Thyroid gland (tissue), 4 donors: ENCODE results near the gene ATP4A. TPM values are rescaled to one million over a fixed set of nuclear protein-coding genes. Genes with fewer than 3 reads are reported as not detected.

Experiments used
- DNase-seq, 2 donors: peaks; one replicate each; pipeline ENCODE4 v3.0.0-alpha.2; 2019
- H3K27ac ChIP-seq, 3 donors: fragments of 200-600 bp; sonication (generic); 1 replicate in 2 of 3; 2 replicates in 1 of 3; pipeline ENCODE4 v1.5.1; 2016 to 2019; ENCODE audit warnings: mild to moderate bottlenecking in 1 of 3, moderate library complexity in 1 of 3
- H3K27me3 ChIP-seq: fragments of 200-600 bp; sonication (generic); one replicate; pipeline ENCODE4 v1.5.1; 2019
- H3K36me3 ChIP-seq, 2 donors: fragments of 200-600 bp; sonication (generic); one replicate each; pipeline ENCODE4 v1.5.1; 2016 to 2019
- H3K4me1 ChIP-seq, 2 donors: fragments of 200-600 bp; sonication (generic); one replicate each; pipeline ENCODE4 v1.5.1; 2017 to 2019
- H3K4me3 ChIP-seq, 3 donors: fragments of 200-600 bp; sonication (generic); replicated peaks in 1 of 3; 1 replicate in 2 of 3; 2 replicates in 1 of 3; pipeline ENCODE4 v1.5.1; 2016; ENCODE audit warnings: mild to moderate bottlenecking in 1 of 3
- H3K9me3 ChIP-seq: fragments of 200-600 bp; sonication (generic); one replicate; pipeline ENCODE4 v1.5.1; 2017
- POLR2A ChIP-seq, 2 donors: fragments of 450-650 bp; IDR thresholded peaks; one replicate each; pipeline ENCODE4 v1.6.1; 2017; ENCODE audit warnings: antibody characterized with exemption in 2 of 2, mild to moderate bottlenecking in 2 of 2, moderate library complexity in 1 of 2
- WGBS, 2 donors: methylation state at CpG; one replicate each; pipeline ENCODE4 v1.1.5; 2017; 5-methylcytosine and 5-hydroxymethylcytosine counted together
- intact Hi-C: fragments of 100-400 bp; cut with DNase I; formaldehyde crosslinking; loops from one replicate; pipeline ENCODE4 v1.15.1; 2023
- total RNA-seq, 4 donors: library from RNA; depleted of rRNA; stranded (reverse); fragments of >200 nt; gene quantifications; one replicate each; pipeline ENCODE4 v1.2.3, GENCODE V29; 2016
- TF ChIP-seq, protein P1 (sequence below), 6 experiments: fragments of 200-600 bp in 3 of 6; fragments of 450-650 bp in 3 of 6; sonication (generic) in 3 of 6; IDR thresholded peaks; one replicate each; pipeline ENCODE4 v1.5.1; 2016 to 2019; ENCODE audit warnings: antibody characterized with exemption in 6 of 6, mild to moderate bottlenecking in 2 of 6, inconsistent platforms in 1 of 6, moderate library complexity in 1 of 6

The ATP4A gene
- total RNA-seq, 4 donors from 2014 or later: 0.27 to 1.9 (median 0.33) TPM

DNA sequence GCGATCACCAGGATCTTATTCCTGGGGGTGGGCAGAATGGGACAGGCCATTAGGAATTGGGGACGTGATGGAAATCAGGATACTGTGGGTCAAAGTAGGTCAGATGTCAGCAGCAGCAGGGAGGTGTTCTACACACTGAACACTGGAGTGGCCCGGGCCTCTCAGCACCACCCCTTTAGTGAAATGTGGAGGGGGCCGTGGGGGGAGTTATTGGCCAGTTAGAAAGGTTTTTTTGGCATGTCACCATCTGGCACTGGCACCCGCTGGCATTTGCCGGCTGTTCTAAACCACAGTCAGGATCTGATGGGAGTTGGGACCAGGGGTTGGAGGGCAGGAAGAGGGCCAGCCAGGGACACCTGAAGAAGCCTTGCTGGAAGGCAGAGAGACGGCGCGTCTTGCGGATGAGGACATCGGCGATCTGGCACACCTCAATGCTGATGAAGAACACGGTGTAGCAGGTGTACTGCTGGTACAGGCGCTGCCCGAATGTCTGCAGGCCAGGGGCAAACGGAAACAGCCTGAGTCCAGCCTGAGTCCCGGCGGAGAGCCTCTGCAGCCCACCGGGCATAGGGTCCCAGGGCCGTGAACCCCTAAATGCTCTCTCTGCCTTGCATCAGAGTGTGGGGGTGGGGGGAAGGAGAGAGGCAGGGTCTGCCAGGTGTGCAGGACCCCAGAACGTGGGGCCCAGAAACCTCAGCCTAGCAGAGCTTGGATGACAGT, 12.2 kb downstream of the ATP4A start:
- peak; percentile 94 to 97 for DNase-seq
- intact Hi-C loops: no loop called here
- Histone ChIP-seq H3K4me3 (no peak overlapping the region), H3K9me3 (no peaks in the 10 kb centered on the region), H3K4me1 (peaks cover 26 to 76% of the 10 kb centered on the region in 2 donors), H3K27ac (peak overlapping the region; percentile 38 to 93 (median 87)), H3K27me3 (no peaks in the 10 kb centered on the region), H3K36me3 (no peaks in the 10 kb centered on the region)
- 49 to 66% methylated on average over 20 to 21 of the region's 21 CpGs for WGBS, 2 donors
- no peak for TF ChIP-seq POLR2A (IDR thresholded peaks at IDR 0.05)

DNA sequence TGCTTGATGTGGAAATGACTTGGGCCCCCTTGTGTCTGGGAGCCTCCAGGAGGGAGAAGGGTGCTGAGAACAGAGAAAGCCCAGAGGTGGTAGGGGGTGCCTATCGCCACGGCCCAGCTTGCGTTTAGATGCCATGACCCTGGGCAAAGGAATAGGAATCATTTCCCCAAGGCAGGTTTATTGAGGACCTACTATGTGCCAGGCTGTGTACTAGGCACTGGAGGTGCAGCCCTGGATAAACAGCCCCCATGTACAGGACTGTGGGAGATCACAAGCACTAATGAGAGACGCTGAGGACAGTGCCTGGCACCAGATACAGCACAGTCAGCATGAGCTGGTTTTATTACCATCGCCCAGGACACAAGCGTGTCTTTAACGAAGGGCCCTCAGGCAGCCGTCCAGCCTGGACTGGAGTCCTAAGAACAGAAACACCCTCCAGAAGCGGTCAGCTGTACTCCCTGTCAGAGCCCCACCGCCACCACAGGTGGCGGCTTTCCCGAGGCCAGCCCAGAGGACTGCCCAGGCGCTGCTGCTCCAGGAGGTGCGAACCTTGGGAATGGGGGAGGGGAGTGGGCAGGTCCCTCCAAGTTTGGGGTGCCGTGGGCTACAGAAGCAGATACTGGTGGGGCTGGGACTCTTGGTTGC, 13.5 kb downstream of the ATP4A start:
- intact Hi-C loops: loop anchor here (5.0 kb wide), 2 partner anchors 42 to 167 kb away; partner anchors contain the start of gene KMT2B

DNA sequence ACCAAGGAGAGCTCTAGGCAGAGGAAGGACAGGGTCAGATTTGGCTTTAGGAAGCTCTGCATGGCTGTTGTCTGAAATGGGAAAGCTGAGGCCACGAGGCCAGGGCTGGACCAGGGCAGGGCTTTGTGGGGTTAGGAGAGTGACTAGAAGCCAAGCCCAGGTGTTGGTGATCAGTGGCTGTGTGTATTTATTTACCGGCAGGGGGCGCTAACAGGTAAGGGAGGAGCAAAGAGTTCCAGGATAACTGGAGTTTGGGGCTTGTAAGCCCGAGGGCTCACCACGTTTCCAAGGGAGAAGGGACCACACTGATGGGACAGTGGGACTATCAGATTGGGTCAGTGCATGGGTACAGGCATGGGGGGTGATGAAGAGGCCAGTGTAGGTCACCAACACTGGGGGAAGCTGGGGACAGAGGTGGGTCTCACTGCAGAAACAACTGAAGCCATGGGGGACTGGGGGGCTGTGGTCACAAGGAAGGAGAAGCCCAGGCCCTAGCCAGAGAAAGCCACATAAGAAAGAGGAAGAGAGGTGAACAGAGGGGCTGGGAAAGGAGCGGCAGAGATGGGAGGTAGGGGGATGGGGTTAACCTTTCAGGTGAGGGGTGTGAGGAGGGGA, 14.2 kb downstream of the ATP4A start:
- peak overlapping the region; percentile 24 to 93 (median 87) for H3K27ac ChIP-seq
- no peaks in the 10 kb centered on the region for H3K27me3 ChIP-seq
- H3K4me1 ChIP-seq: peaks cover 37 to 72% of the 10 kb centered on the region in 2 donors
- TF ChIP-seq, protein P1, sequence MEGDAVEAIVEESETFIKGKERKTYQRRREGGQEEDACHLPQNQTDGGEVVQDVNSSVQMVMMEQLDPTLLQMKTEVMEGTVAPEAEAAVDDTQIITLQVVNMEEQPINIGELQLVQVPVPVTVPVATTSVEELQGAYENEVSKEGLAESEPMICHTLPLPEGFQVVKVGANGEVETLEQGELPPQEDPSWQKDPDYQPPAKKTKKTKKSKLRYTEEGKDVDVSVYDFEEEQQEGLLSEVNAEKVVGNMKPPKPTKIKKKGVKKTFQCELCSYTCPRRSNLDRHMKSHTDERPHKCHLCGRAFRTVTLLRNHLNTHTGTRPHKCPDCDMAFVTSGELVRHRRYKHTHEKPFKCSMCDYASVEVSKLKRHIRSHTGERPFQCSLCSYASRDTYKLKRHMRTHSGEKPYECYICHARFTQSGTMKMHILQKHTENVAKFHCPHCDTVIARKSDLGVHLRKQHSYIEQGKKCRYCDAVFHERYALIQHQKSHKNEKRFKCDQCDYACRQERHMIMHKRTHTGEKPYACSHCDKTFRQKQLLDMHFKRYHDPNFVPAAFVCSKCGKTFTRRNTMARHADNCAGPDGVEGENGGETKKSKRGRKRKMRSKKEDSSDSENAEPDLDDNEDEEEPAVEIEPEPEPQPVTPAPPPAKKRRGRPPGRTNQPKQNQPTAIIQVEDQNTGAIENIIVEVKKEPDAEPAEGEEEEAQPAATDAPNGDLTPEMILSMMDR (IDR thresholded peaks at IDR 0.05): peak; percentile 59 to 90 (median 76)
- no peak for TF ChIP-seq POLR2A (IDR thresholded peaks at IDR 0.05)
- H3K9me3 ChIP-seq: no peaks in the 10 kb centered on the region
- DNase-seq: peak; percentile 67 to 79
- H3K36me3 ChIP-seq: no peaks in the 10 kb centered on the region
- WGBS, 2 donors: 16 to 20% methylated on average over 6 of the region's 6 CpGs
- intact Hi-C loops: loop anchor here (5.0 kb wide), 2 partner anchors 43 to 168 kb away; partner anchors contain the start of gene KMT2B
- no peak overlapping the region for H3K4me3 ChIP-seq

More for the DNA sequence above, 13.5 kb downstream of the ATP4A start:
- Histone ChIP-seq H3K4me3 (no peak overlapping the region), H3K27me3 (no peaks in the 10 kb centered on the region), H3K27ac (peak overlapping the region; percentile 24 to 93 (median 87)), H3K36me3 (no peaks in the 10 kb centered on the region), H3K9me3 (no peaks in the 10 kb centered on the region), H3K4me1 (peaks cover 30 to 74% of the 10 kb centered on the region in 2 donors)
- TF ChIP-seq POLR2A (IDR thresholded peaks at IDR 0.05): peak in 1 of 2 donors; percentile 23
- TF ChIP-seq, protein P1 (IDR thresholded peaks at IDR 0.05): peak in 3 of 6 experiments; percentile 15 to 24 (median 23)
- 52 to 65% methylated on average over 6 of the region's 15 CpGs for WGBS, 2 donors
- DNase-seq: peak; percentile 99

DNA sequence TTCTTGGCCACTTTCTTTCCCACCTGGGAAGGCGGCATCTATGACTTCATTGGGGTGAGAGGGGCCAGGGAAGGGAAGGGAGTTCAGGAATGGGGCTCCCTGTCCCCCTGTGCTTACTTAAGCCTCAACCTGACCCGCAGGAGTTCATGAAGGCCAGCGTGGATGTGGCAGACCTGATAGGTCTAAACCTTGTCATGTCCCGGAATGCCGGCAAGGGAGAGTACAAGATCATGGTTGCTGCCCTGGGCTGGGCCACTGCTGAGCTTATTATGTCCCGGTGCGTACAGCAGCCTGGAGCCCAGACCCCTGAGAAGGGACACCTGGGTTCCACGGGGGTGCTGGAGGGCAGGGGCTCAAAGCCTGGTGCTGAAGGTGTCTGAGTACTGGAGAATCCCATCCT, 16.9 kb downstream of the ATP4A start:
- no peak overlapping the region for H3K27ac ChIP-seq
- no peak for TF ChIP-seq POLR2A (IDR thresholded peaks at IDR 0.05)
- TF ChIP-seq, protein P1 (IDR thresholded peaks at IDR 0.05): no peak
- no peaks in the 10 kb centered on the region for H3K27me3 ChIP-seq
- 81 to 86% methylated on average over 7 to 8 of the region's 8 CpGs for WGBS, 2 donors
- peaks cover 37 to 54% of the 10 kb centered on the region in 2 donors for H3K4me1 ChIP-seq
- H3K9me3 ChIP-seq: no peaks in the 10 kb centered on the region
- no peak for DNase-seq
- no peaks in the 10 kb centered on the region for H3K36me3 ChIP-seq
- intact Hi-C loops: loop anchor here (5.0 kb wide), 2 partner anchors 46 to 171 kb away; partner anchors contain the start of gene KMT2B
- peak overlapping the region in 2 of 3 donors; percentile 75 to 76 for H3K4me3 ChIP-seq

DNA sequence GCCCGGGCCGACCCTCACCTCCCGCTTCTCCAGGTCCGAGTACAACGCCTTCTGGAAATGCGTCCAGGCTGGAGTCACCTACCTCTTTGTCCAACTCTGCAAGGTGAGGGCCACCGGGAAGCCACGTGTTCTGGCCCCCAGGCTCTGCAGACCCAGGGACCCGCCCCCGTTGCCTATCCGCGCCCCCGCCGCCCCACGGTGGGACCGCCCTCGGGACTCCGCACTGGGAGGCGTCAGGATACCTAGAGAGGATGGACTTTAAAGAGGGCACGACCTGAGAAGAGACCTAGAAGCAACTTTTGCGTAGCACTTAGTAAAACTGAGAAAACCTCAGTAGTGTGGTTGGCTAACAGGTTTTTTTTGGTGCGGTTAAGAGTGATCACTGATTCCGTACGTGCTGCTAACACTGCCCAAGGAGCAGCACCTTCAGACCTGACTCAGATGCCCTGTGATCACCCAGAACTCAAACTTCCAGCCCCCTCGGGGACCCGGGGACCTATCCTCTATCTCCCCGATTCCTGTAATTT, 17.5 kb downstream of the ATP4A start:
- no peaks in the 10 kb centered on the region for H3K9me3 ChIP-seq
- no peaks in the 10 kb centered on the region for H3K36me3 ChIP-seq
- peak overlapping the region in 2 of 3 donors; percentile 75 to 80 for H3K27ac ChIP-seq
- 5 to 6% methylated on average over 16 to 20 of the region's 27 CpGs for WGBS, 2 donors
- intact Hi-C loops: loop anchor here (5.0 kb wide), 2 partner anchors 46 to 171 kb away; partner anchors contain the start of gene KMT2B
- H3K27me3 ChIP-seq: no peaks in the 10 kb centered on the region
- H3K4me3 ChIP-seq: peak overlapping the region; percentile 75 to 88 (median 76)
- peaks cover 30 to 48% of the 10 kb centered on the region in 2 donors for H3K4me1 ChIP-seq
- TF ChIP-seq, protein P1 (IDR thresholded peaks at IDR 0.05): no peak
- no peak for TF ChIP-seq POLR2A (IDR thresholded peaks at IDR 0.05)
- DNase-seq: peak; percentile 55 to 62
